WERI-Rb-1 (cell line): ENCODE data around the gene RBFOX1.

Experiments used
- DNase-seq: peaks from one replicate; pipeline ENCODE4 v3.0.0-alpha.2; 2020
- H3K27ac ChIP-seq: fragments of 250-450 bp; sonication (Bioruptor Pico); 2 replicates; pipeline ENCODE4 v1.5.1; 2020; ENCODE audit warnings: mild to moderate bottlenecking, moderate library complexity
- H3K27me3 ChIP-seq: fragments of 250-450 bp; sonication (Bioruptor Pico); 2 replicates; pipeline ENCODE4 v1.5.1; 2021; ENCODE audit warnings: mild to moderate bottlenecking, low read depth, moderate library complexity; ENCODE audit not compliant: insufficient read depth, severe bottlenecking
- H3K36me3 ChIP-seq: fragments of 250-450 bp; sonication (Bioruptor Pico); 2 replicates; pipeline ENCODE4 v1.5.1; 2020; ENCODE audit warnings: mild to moderate bottlenecking, moderate library complexity
- H3K4me3 ChIP-seq: 2 replicates; pipeline ENCODE4 v1.5.1; 2011; ENCODE audit warnings: low read depth, mild to moderate bottlenecking, control low read depth, low read length
- H3K9me3 ChIP-seq: fragments of 250-450 bp; sonication (Bioruptor Pico); 2 replicates; pipeline ENCODE4 v1.5.1; 2021; ENCODE audit warnings: mild to moderate bottlenecking, moderate library complexity; ENCODE audit not compliant: severe bottlenecking
- CTCF ChIP-seq: IDR thresholded peaks from 2 replicates; pipeline ENCODE4 v1.5.1; 2011; ENCODE audit warnings: low read depth, mild to moderate bottlenecking, control low read depth, inconsistent platforms, low read length

RBFOX1 gene

GRCh38 chr16:7456211-7456610 lies 123.6 kb downstream of the RBFOX1 start:
- no peak for DNase-seq
- Histone ChIP-seq H3K36me3 (no peaks in the 10 kb centered on the region), H3K4me3 (no peak overlapping the region), H3K9me3 (no peaks in the 10 kb centered on the region), H3K27ac (no peak overlapping the region), H3K27me3 (no peaks in the 10 kb centered on the region)
- no peak for TF ChIP-seq CTCF

GRCh38 chr16:7458144-7458543 lies 125.5 kb downstream of the RBFOX1 start:
- no peak overlapping the region for H3K4me3 ChIP-seq

GRCh38 chr16:7470344-7470743 lies 137.7 kb downstream of the RBFOX1 start:
- H3K36me3 ChIP-seq = no peaks in the 10 kb centered on the region
- H3K4me3 ChIP-seq = no peak overlapping the region
- no peak overlapping the region for H3K27ac ChIP-seq
- H3K9me3 ChIP-seq = no peaks in the 10 kb centered on the region
- no peak for TF ChIP-seq CTCF
- no peaks in the 10 kb centered on the region for H3K27me3 ChIP-seq
- no peak for DNase-seq

More at GRCh38 chr16:7458144-7458543, 125.5 kb downstream of the RBFOX1 start:
- DNase-seq = no peak
- H3K36me3 ChIP-seq = no peaks in the 10 kb centered on the region
- no peak for TF ChIP-seq CTCF
- H3K27me3 ChIP-seq = no peaks in the 10 kb centered on the region
- no peaks in the 10 kb centered on the region for H3K9me3 ChIP-seq
- no peak overlapping the region for H3K27ac ChIP-seq

- Histone ChIP-seq H3K36me3 (no peaks in the 10 kb centered on the region), H3K9me3 (no peaks in the 10 kb centered on the region), H3K27me3 (no peaks in the 10 kb centered on the region), H3K4me3 (no peak overlapping the region), H3K27ac (no peak overlapping the region)
- no peak for TF ChIP-seq CTCF
- DNase-seq = no peak
Measured at GRCh38 chr16:7471268-7471667, 138.6 kb downstream of the RBFOX1 start.

GRCh38 chr16:7482032-7482431 lies 149.4 kb downstream of the RBFOX1 start:
- DNase-seq = no peak
- Histone ChIP-seq H3K27ac (no peak overlapping the region), H3K27me3 (no peaks in the 10 kb centered on the region), H3K36me3 (no peaks in the 10 kb centered on the region), H3K9me3 (no peaks in the 10 kb centered on the region), H3K4me3 (no peak overlapping the region)
- TF ChIP-seq CTCF = no peak

GRCh38 chr16:7482596-7483290 lies 150.1 kb downstream of the RBFOX1 start:
- H3K27ac ChIP-seq = no peak overlapping the region
- DNase-seq = no peak
- TF ChIP-seq CTCF = no peak

More at GRCh38 chr16:7482596-7483290, 150.1 kb downstream of the RBFOX1 start:
- Histone ChIP-seq H3K27me3 (no peaks in the 10 kb centered on the region), H3K4me3 (no peak overlapping the region), H3K9me3 (no peaks in the 10 kb centered on the region), H3K36me3 (no peaks in the 10 kb centered on the region)
